IMR-90 (cell line): Measurements from ENCODE around the gene ABHD17A. TPM values are rescaled to one million over a fixed set of nuclear protein-coding genes. Genes with fewer than 3 reads are reported as not detected.

Experiments
- ATAC-seq: fragments of 200-7000 bp; cut with Tn5 transposase; 2 replicates; pipeline ENCODE4 v1.9.1; 2020; ENCODE audit warnings: low read depth, mild to moderate bottlenecking, moderate library complexity
- BruUV-seq: library from RNA; stranded (reverse); fragments of 400-500 nt; replicated peaks from 2 replicates; lab custom pipeline; 2021; lab: Mats Ljungman, UMichigan
- CTCF ChIA-PET: fragments of 300-600 bp; formaldehyde crosslinking; extraction: SDS; loops from one replicate; lab custom pipeline; 2021; ENCODE audit warnings: antibody characterized with exemption; lab: Yijun Ruan, JAX
- POLR2A ChIA-PET: fragments of 300-600 bp; sonication (Branson Sonifier 250); formaldehyde crosslinking; loops from one replicate; lab custom pipeline; 2022; ENCODE audit warnings: antibody characterized with exemption; ENCODE audit not compliant: unreplicated experiment; lab: Charles Lee
- DNase-seq: peaks from one replicate; pipeline ENCODE4 v3.0.0; 2013
- H2AFZ ChIP-seq: replicated peaks from 2 replicates; pipeline ENCODE3; 2013; ENCODE audit warnings: low read length, mild to moderate bottlenecking; ENCODE audit not compliant: poor library complexity
- H2AK5ac ChIP-seq: 2 replicates; pipeline ENCODE4 v1.6.1; 2013; ENCODE audit warnings: low read depth, low read length, inconsistent platforms
- H2AK9ac ChIP-seq: replicated peaks from 2 replicates; pipeline ENCODE3; 2013; ENCODE audit warnings: mild to moderate bottlenecking, low read depth, low read length, moderate library complexity; ENCODE audit not compliant: poor library complexity
- H2BK120ac ChIP-seq: 2 replicates; pipeline ENCODE4 v1.6.1; 2013; ENCODE audit warnings: low read depth, low read length, inconsistent platforms
- H2BK15ac ChIP-seq: 3 replicates; pipeline ENCODE4 v1.6.1; 2013; ENCODE audit warnings: low read depth, low read length, inconsistent platforms
- H2BK20ac ChIP-seq: 2 replicates; pipeline ENCODE4 v1.6.1; 2013; ENCODE audit warnings: low read depth, mild to moderate bottlenecking, inconsistent platforms, low read length, moderate library complexity
- H2BK5ac ChIP-seq: 2 replicates; pipeline ENCODE4 v1.6.1; 2013; ENCODE audit warnings: mild to moderate bottlenecking, low read depth, low read length, inconsistent platforms; ENCODE audit not compliant: poor library complexity, severe bottlenecking
- H3K14ac ChIP-seq: replicated peaks from 2 replicates; pipeline ENCODE4 v1.6.1; 2013; ENCODE audit warnings: low read depth, low read length, inconsistent platforms
- H3K18ac ChIP-seq: 2 replicates; pipeline ENCODE4 v1.6.1; 2013; ENCODE audit warnings: low read depth, low read length, control low read depth
- H3K23ac ChIP-seq: 2 replicates; pipeline ENCODE4 v1.6.1; 2013; ENCODE audit warnings: low read depth, low read length, inconsistent platforms
- H3K27ac ChIP-seq: 2 replicates; pipeline ENCODE4 v1.5.1; 2013; ENCODE audit warnings: mild to moderate bottlenecking, control low read depth, low read length; ENCODE audit not compliant: insufficient read depth
- H3K27me3 ChIP-seq: 2 replicates; pipeline ENCODE4 v1.6.1; 2013; ENCODE audit warnings: low read length; ENCODE audit not compliant: control insufficient read depth, insufficient read depth
- H3K36me3 ChIP-seq: 2 replicates; pipeline ENCODE4 v1.6.1; 2013; ENCODE audit warnings: low read length, mixed read lengths; ENCODE audit not compliant: control insufficient read depth, insufficient read depth
- H3K4ac ChIP-seq: 2 replicates; pipeline ENCODE4 v1.6.1; 2013; ENCODE audit warnings: low read depth, low read length, inconsistent platforms
- H3K4me1 ChIP-seq: 2 replicates; pipeline ENCODE4 v1.6.1; 2013; ENCODE audit warnings: low read length, mixed read lengths; ENCODE audit not compliant: control insufficient read depth, insufficient read depth
- H3K4me2 ChIP-seq: 2 replicates; pipeline ENCODE4 v1.6.1; 2013; ENCODE audit warnings: low read depth, mild to moderate bottlenecking, control low read depth, low read length, moderate library complexity
- H3K4me3 ChIP-seq: 2 replicates; pipeline ENCODE4 v1.5.1; 2013; ENCODE audit warnings: low read depth, mild to moderate bottlenecking, control low read depth, low read length, moderate library complexity; ENCODE audit not compliant: insufficient read depth
- H3K56ac ChIP-seq: 2 replicates; pipeline ENCODE4 v1.6.1; 2013; ENCODE audit warnings: low read length, inconsistent platforms; ENCODE audit not compliant: insufficient read depth; ENCODE audit errors: extremely low read depth
- H3K79me1 ChIP-seq, 2 experiments: 2 replicates each; pipeline ENCODE4 v1.6.1; 2013; ENCODE audit warnings: low read length in 2 of 2, inconsistent platforms in 1 of 2, low read depth in 1 of 2
- H3K9ac ChIP-seq: 2 replicates; pipeline ENCODE4 v1.6.1; 2013; ENCODE audit warnings: low read depth, low read length, control low read depth
- H3K9me1 ChIP-seq: 2 replicates; pipeline ENCODE4 v1.6.1; 2013; ENCODE audit warnings: low read length, inconsistent platforms; ENCODE audit not compliant: insufficient read depth
- H3K9me3 ChIP-seq: 2 replicates; pipeline ENCODE4 v1.6.1; 2013; ENCODE audit warnings: low read length; ENCODE audit not compliant: control insufficient read depth, insufficient read depth
- H4K20me1 ChIP-seq: 2 replicates; pipeline ENCODE4 v1.6.1; 2013; ENCODE audit warnings: low read length, inconsistent platforms; ENCODE audit not compliant: insufficient read depth
- H4K5ac ChIP-seq: 2 replicates; pipeline ENCODE4 v1.6.1; 2013; ENCODE audit warnings: mild to moderate bottlenecking, low read depth, low read length, control low read depth
- H4K8ac ChIP-seq, 2 experiments: 2 replicates each; pipeline ENCODE4 v1.6.1; 2013; ENCODE audit warnings: low read depth in 2 of 2, low read length in 2 of 2, control low read depth in 1 of 2, inconsistent platforms in 1 of 2
- H4K91ac ChIP-seq: 2 replicates; pipeline ENCODE4 v1.6.1; 2013; ENCODE audit warnings: low read depth, low read length, inconsistent platforms; ENCODE audit not compliant: insufficient read depth
- BHLHE40 ChIP-seq: fragments of 150-350 bp; IDR thresholded peaks from 2 replicates; pipeline ENCODE4 v1.6.1; 2016; ENCODE audit warnings: mild to moderate bottlenecking, low read depth, low read length
- CEBPB ChIP-seq: IDR thresholded peaks from 2 replicates; pipeline ENCODE4 v1.6.1; 2012; ENCODE audit warnings: low read depth, low read length, improper control_type of control experiment
- CHD1 ChIP-seq: IDR thresholded peaks from 2 replicates; pipeline ENCODE4 v1.6.1; 2012; ENCODE audit warnings: low read depth, low read length, improper control_type of control experiment
- MAFK ChIP-seq: IDR thresholded peaks from 2 replicates; pipeline ENCODE4 v1.6.1; 2012; ENCODE audit warnings: low read depth, low read length, improper control_type of control experiment
- MAZ ChIP-seq: IDR thresholded peaks from 2 replicates; pipeline ENCODE4 v1.6.1; 2012; ENCODE audit warnings: low read depth, mild to moderate bottlenecking, low read length, improper control_type of control experiment, moderate library complexity, borderline replicate concordance
- MXI1 ChIP-seq: IDR thresholded peaks from 2 replicates; pipeline ENCODE4 v1.6.1; 2012; ENCODE audit warnings: low read depth, mild to moderate bottlenecking, low read length, moderate library complexity, borderline replicate concordance
- NFE2L2 ChIP-seq: fragments of 150-350 bp; IDR thresholded peaks from 2 replicates; pipeline ENCODE4 v1.6.1; 2016; ENCODE audit warnings: low read depth, mild to moderate bottlenecking, low read length
- POLR2A ChIP-seq: IDR thresholded peaks from 2 replicates; pipeline ENCODE4 v1.6.1; 2012; ENCODE audit warnings: mild to moderate bottlenecking, low read depth, low read length
- RAD21 ChIP-seq: IDR thresholded peaks from 2 replicates; pipeline ENCODE4 v1.6.1; 2012; ENCODE audit warnings: low read length, improper control_type of control experiment
- RCOR1 ChIP-seq: IDR thresholded peaks from 2 replicates; pipeline ENCODE4 v1.6.1; 2012; ENCODE audit warnings: mild to moderate bottlenecking, low read length, improper control_type of control experiment; ENCODE audit not compliant: insufficient replicate concordance
- RFX5 ChIP-seq: IDR thresholded peaks from 2 replicates; pipeline ENCODE4 v1.8.0; 2012; ENCODE audit warnings: low read depth, mild to moderate bottlenecking, low read length, moderate library complexity
- SMC3 ChIP-seq: fragments of 150-350 bp; IDR thresholded peaks from 2 replicates; pipeline ENCODE4 v1.6.1; 2016; ENCODE audit warnings: low read depth, mild to moderate bottlenecking, antibody characterized with exemption, low read length, moderate library complexity
- WGBS, 2 experiments: methylation state at CpG; one replicate each; pipeline versions ENCODE4 v1.1.5 to v1.1.7; 2013; ENCODE audit warnings: missing lambda C conversion rate in 2 of 2; ENCODE audit not compliant: insufficient read length in 1 of 2; ENCODE audit errors: extremely low coverage in 2 of 2; 5-methylcytosine and 5-hydroxymethylcytosine counted together
- dilution Hi-C: fragments of 300-500 bp; cut with HindIII; formaldehyde crosslinking; loops from one replicate; pipeline ENCODE4 v1.14.3; 2018; ENCODE audit warnings: low sequenced_read_pairs; ENCODE audit not compliant: unreplicated experiment
- in situ Hi-C: fragments of 300-500 bp; cut with MboI; formaldehyde crosslinking; loops from 3 replicates; pipeline ENCODE4 v1.14.3; 2019; ENCODE audit warnings: low sequenced_read_pairs, inconsistent platforms, mixed read lengths
- intact Hi-C: fragments of 100-400 bp; cut with micrococcal nuclease; formaldehyde crosslinking; loops from 2 replicates; pipeline ENCODE4 v1.10.0; 2022
- polyA plus RNA-seq, 3 experiments: library from polyadenylated mRNA; depleted of rRNA; stranded (reverse); fragments of >200 nt; gene quantifications; 2 replicates each; pipeline ENCODE4 v1.2.3, GENCODE V29; 2012; ENCODE audit warnings: low replicate concordance in 1 of 3
- total RNA-seq: library from RNA; depleted of rRNA; stranded (reverse); fragments of >200 nt; gene quantifications from 2 replicates; pipeline ENCODE4 v1.2.3, GENCODE V29; 2012
- TF ChIP-seq, protein P1 (sequence below): fragments of 150-350 bp; IDR thresholded peaks from 2 replicates; pipeline ENCODE4 v1.6.1; 2016; ENCODE audit warnings: low read depth, mild to moderate bottlenecking, low read length, moderate library complexity, borderline replicate concordance
- TF ChIP-seq, protein P2 (sequence below): fragments of 150-350 bp; IDR thresholded peaks from 2 replicates; pipeline ENCODE4 v1.6.1; 2017; ENCODE audit warnings: mild to moderate bottlenecking, antibody characterized with exemption, low read length, low read depth

Gene ABHD17A
- total and polyA plus RNA-seq, 2 of the 4 experiments (the other 2 are of a cell fraction) = 37.8 to 76.2 TPM

DNA sequence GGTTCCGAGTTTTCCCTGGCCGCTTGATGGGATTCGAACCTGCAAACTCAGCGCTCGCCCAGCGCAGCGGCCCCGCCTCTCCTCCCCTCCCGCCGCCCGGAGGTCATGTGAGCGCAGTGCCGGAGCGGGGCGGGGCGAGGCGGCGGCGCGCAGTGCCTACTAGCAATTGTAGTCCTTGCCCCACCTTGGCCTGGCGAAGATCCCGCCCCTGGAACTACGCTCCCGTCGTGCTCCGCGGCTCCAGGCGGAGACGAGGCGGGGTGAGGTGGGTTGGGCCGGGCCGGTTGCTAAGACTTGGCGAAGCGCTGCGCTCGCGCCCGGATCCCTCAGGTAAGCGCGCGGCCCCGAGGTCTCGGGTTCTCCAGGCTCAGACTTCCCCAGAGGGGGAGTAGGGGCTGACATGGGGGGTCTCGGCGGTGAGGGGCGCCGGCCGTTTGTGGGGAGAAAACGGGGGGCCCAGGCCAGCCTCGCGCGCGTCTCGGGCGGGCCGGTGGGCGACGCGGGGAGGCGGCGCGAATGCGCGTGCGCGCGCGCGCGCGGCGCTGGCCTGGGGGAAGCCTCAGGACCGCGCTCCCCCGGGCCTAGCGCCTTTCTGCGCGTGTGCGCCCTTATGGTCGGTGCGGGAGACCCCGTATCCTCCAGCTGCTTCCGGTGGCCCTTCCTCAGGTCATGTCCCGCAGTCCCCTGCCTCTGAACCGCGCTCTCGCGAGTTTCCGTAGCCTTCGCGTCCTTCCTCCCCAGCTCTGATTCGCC, 20.0 kb upstream of the ABHD17A start, which contains the start of the genes ADAT3 and SCAMP4:
Gene ADAT3 (plus strand): TSS at position 290 of the 753 bp plus-strand sequence. CDS start 6,649 bp downstream, outside the sequence.
Gene SCAMP4 (plus strand): TSS at position 290 of the 753 bp plus-strand sequence. CDS start 9,621 bp downstream, outside the sequence.
- peak within 1 kb of the TSS; percentile 76 for H3K27ac ChIP-seq
- H3K4ac ChIP-seq = peak within 1 kb of the TSS; percentile 95
- peak within 1 kb of the TSS; percentile 70 for H3K23ac ChIP-seq
- peak within 1 kb of the TSS; percentile 85 for H4K91ac ChIP-seq
- H2AK5ac ChIP-seq = peak within 1 kb of the TSS; percentile 98
- peaks cover 10% of the 10 kb centered on the region for H3K4me1 ChIP-seq
- BruUV-seq = no TSS peak
- H3K56ac ChIP-seq = peak within 1 kb of the TSS; percentile 87
- ChIA-PET CTCF (interaction anchor here (0.6 kb wide), 1 partner anchor 9 kb away, joined by 3 read pairs; no protein-coding TSS in a partner anchor), POLR2A (interaction anchor here (1.0 kb wide), 1 partner anchor 41 kb away, joined by 3 read pairs; no protein-coding TSS in a partner anchor)
- H3K4me2 ChIP-seq = peak within 1 kb of the TSS; percentile 87
- H2BK20ac ChIP-seq = 0 out of 2 replicates have a peak within 1 kb of the TSS, but pooled peaks have one; percentile 3
- peak; percentile 99 for ATAC-seq
- no peaks in the 10 kb centered on the region for H3K9me3 ChIP-seq
- H2BK15ac ChIP-seq = peak within 1 kb of the TSS; percentile 31; the same call in 1 of the 3 replicates
- intact Hi-C loops (loop anchor here (1.0 kb wide), 2 partner anchors 20 to 41 kb away; partner anchors contain the start of gene ABHD17A), dilution Hi-C loops (no loop called here), in situ Hi-C loops (no loop called here)
- H4K20me1 ChIP-seq = peaks cover 26% of the 10 kb centered on the region
- H3K4me3 ChIP-seq = peak within 1 kb of the TSS; percentile 62
- peak within 1 kb of the TSS; percentile 76 for H2BK5ac ChIP-seq
- peak within 1 kb of the TSS; percentile 90 to 99 for H4K8ac ChIP-seq
- H2AFZ ChIP-seq = peak within 1 kb of the TSS; percentile 97
- peaks cover 2% of the 10 kb centered on the region; the same call in 1 of the 2 replicates for H3K36me3 ChIP-seq
- H4K5ac ChIP-seq = peak within 1 kb of the TSS; percentile 87
- peak within 1 kb of the TSS; percentile 100 for H2AK9ac ChIP-seq
- peaks cover 13% of the 10 kb centered on the region; the same call in 1 of the 2 replicates for H3K9me1 ChIP-seq
- H3K27me3 ChIP-seq = no peaks in the 10 kb centered on the region
- TF ChIP-seq, protein P1, sequence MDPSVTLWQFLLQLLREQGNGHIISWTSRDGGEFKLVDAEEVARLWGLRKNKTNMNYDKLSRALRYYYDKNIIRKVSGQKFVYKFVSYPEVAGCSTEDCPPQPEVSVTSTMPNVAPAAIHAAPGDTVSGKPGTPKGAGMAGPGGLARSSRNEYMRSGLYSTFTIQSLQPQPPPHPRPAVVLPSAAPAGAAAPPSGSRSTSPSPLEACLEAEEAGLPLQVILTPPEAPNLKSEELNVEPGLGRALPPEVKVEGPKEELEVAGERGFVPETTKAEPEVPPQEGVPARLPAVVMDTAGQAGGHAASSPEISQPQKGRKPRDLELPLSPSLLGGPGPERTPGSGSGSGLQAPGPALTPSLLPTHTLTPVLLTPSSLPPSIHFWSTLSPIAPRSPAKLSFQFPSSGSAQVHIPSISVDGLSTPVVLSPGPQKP = 0 out of 2 replicates have a peak, but pooled peaks have one; percentile 6
- TF ChIP-seq CHD1 = no peak
- peak; percentile 56; the same call in 1 of the 2 replicates for TF ChIP-seq MXI1
- TF ChIP-seq MAFK = no peak
- no peak for TF ChIP-seq CEBPB
- TF ChIP-seq SMC3 = no peak
- TF ChIP-seq RAD21 = no peak
- peak; percentile 79 for TF ChIP-seq POLR2A
- peak; percentile 69 for TF ChIP-seq BHLHE40
- TF ChIP-seq MAZ = peak; percentile 99
- TF ChIP-seq RFX5 = 0 out of 2 replicates have a peak, but pooled peaks have one; percentile 3
- no peak for TF ChIP-seq NFE2L2
- TF ChIP-seq, protein P2, sequence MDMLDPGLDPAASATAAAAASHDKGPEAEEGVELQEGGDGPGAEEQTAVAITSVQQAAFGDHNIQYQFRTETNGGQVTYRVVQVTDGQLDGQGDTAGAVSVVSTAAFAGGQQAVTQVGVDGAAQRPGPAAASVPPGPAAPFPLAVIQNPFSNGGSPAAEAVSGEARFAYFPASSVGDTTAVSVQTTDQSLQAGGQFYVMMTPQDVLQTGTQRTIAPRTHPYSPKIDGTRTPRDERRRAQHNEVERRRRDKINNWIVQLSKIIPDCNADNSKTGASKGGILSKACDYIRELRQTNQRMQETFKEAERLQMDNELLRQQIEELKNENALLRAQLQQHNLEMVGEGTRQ = peak; percentile 92
- peak; percentile 44 for TF ChIP-seq RCOR1
- H3K18ac ChIP-seq = peak within 1 kb of the TSS; percentile 25
- peak within 1 kb of the TSS; percentile 30 for H2BK120ac ChIP-seq
- 0% methylated on average over 42 of the region's 92 CpGs; no CpG with 5 or more reads in 1 of the 2 experiments for WGBS, 2 experiments
- peak within 1 kb of the TSS; percentile 91 for H3K14ac ChIP-seq
- peak; percentile 99 for DNase-seq
- peak within 1 kb of the TSS; percentile 77 for H3K9ac ChIP-seq
- H3K79me1 ChIP-seq = peaks cover 17 to 44% of the 10 kb centered on the region in 2 experiments
